ENCODE results near the gene GMEB1.

DNA sequence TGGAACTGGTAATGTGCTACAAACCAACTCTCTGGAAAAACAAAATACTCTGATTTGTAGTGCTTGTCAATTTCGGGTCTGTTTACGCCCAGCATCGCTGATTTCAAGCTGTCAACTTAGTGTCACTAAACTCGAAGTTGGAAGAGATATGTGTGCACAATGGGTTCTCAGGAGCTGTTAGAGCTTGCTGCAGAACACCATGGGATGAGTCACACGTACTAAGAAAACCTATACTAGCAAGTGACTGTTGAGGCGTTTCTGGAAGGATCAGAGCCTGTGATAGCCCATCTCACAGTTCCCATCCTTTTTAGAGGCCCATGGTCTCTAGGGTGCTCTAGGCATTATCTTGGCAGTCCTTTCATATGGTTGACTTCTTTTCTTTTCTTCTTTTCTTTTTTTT, 14.3 kb downstream of the GMEB1 start:
- TF ChIP-seq, protein P1, sequence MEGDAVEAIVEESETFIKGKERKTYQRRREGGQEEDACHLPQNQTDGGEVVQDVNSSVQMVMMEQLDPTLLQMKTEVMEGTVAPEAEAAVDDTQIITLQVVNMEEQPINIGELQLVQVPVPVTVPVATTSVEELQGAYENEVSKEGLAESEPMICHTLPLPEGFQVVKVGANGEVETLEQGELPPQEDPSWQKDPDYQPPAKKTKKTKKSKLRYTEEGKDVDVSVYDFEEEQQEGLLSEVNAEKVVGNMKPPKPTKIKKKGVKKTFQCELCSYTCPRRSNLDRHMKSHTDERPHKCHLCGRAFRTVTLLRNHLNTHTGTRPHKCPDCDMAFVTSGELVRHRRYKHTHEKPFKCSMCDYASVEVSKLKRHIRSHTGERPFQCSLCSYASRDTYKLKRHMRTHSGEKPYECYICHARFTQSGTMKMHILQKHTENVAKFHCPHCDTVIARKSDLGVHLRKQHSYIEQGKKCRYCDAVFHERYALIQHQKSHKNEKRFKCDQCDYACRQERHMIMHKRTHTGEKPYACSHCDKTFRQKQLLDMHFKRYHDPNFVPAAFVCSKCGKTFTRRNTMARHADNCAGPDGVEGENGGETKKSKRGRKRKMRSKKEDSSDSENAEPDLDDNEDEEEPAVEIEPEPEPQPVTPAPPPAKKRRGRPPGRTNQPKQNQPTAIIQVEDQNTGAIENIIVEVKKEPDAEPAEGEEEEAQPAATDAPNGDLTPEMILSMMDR (IDR thresholded peaks at IDR 0.05): no peak
- TF ChIP-seq POLR2A (IDR thresholded peaks at IDR 0.05): no peak

Measured in uterus (tissue), 2 donors.